GM12892 (cell line): ENCODE results near the gene CHCHD3.

ENCODE experiments used
- POLR2A ChIP-seq: IDR thresholded peaks from 2 replicates; pipeline ENCODE4 v1.6.1; 2011; ENCODE audit warnings: low read depth, low read length, control low read depth
- POLR2AphosphoS5 ChIP-seq: IDR thresholded peaks from 2 replicates; pipeline ENCODE4 v1.6.1; 2011; ENCODE audit warnings: low read depth, low read length, control low read depth
- TAF1 ChIP-seq: IDR thresholded peaks from 2 replicates; pipeline ENCODE4 v1.6.1; 2011; ENCODE audit warnings: low read depth, mild to moderate bottlenecking, control low read depth, low read length, borderline replicate concordance

GRCh38 chr7:133099633-133100286, 17.9 kb upstream of the CHCHD3 start:
- TF ChIP-seq POLR2A (no peak), POLR2AphosphoS5 (no peak), TAF1 (no peak)
